HEK293T (cell line): ENCODE measurements around the gene STK24.

ENCODE experiments used
- ARNT ChIP-seq: fragments of 450-650 bp; IDR thresholded peaks from 2 replicates; pipeline ENCODE4 v1.6.1; 2017; ENCODE audit warnings: mild to moderate bottlenecking
- BHLHE40 ChIP-seq: fragments of 450-650 bp; IDR thresholded peaks from 2 replicates; pipeline ENCODE4 v1.6.1; 2016; ENCODE audit warnings: mild to moderate bottlenecking, moderate library complexity, borderline replicate concordance
- FOXA1 ChIP-seq: fragments of 450-650 bp; IDR thresholded peaks from 2 replicates; pipeline ENCODE4 v1.6.1; 2016; ENCODE audit warnings: mild to moderate bottlenecking
- FOXK2 ChIP-seq: fragments of 450-650 bp; IDR thresholded peaks from 2 replicates; pipeline ENCODE4 v1.6.1; 2016; ENCODE audit warnings: mild to moderate bottlenecking
- FOXM1 ChIP-seq: fragments of 450-650 bp; IDR thresholded peaks from 2 replicates; pipeline ENCODE4 v1.6.1; 2017; ENCODE audit warnings: mild to moderate bottlenecking, borderline replicate concordance
- HDGF ChIP-seq: fragments of 450-650 bp; IDR thresholded peaks from 2 replicates; pipeline ENCODE4 v1.6.1; 2017; ENCODE audit warnings: antibody characterized with exemption, borderline replicate concordance
- NFRKB ChIP-seq: fragments of 450-650 bp; IDR thresholded peaks from 2 replicates; pipeline ENCODE4 v1.6.1; 2016; ENCODE audit warnings: mild to moderate bottlenecking, moderate library complexity
- PKNOX1 ChIP-seq: fragments of 450-650 bp; IDR thresholded peaks from 2 replicates; pipeline ENCODE4 v1.6.1; 2016
- SP1 ChIP-seq: fragments of 450-650 bp; IDR thresholded peaks from 2 replicates; pipeline ENCODE4 v1.6.1; 2017
- SUZ12 ChIP-seq: fragments of 450-650 bp; IDR thresholded peaks from 2 replicates; pipeline ENCODE4 v1.6.1; 2016; ENCODE audit warnings: mild to moderate bottlenecking
- TARDBP ChIP-seq: fragments of 450-650 bp; IDR thresholded peaks from 2 replicates; pipeline ENCODE4 v1.6.1; 2016
- ZNF384 ChIP-seq: fragments of 450-650 bp; IDR thresholded peaks from 2 replicates; pipeline ENCODE4 v1.6.1; 2016

GRCh38 chr13:98503175-98504028, 73.5 kb downstream of the STK24 start:
- TF ChIP-seq SP1 (no peak), FOXM1 (no peak), ARNT (no peak), TARDBP (no peak), ZNF384 (no peak), SUZ12 (no peak), FOXA1 (no peak), NFRKB (no peak), HDGF (no peak), BHLHE40 (no peak), FOXK2 (no peak), PKNOX1 (no peak)
